Hair follicular keratinocyte (primary cell): ENCODE results near the gene CHRNA9. TPM values are rescaled to one million over a fixed set of nuclear protein-coding genes. Genes with fewer than 3 reads are reported as not detected.

Source experiments
- total RNA-seq: library from RNA; depleted of rRNA; stranded (reverse); fragments of >200 nt; gene quantifications from 2 replicates; pipeline ENCODE4 v1.2.3, GENCODE V29; 2015

The CHRNA9 gene, protein sequence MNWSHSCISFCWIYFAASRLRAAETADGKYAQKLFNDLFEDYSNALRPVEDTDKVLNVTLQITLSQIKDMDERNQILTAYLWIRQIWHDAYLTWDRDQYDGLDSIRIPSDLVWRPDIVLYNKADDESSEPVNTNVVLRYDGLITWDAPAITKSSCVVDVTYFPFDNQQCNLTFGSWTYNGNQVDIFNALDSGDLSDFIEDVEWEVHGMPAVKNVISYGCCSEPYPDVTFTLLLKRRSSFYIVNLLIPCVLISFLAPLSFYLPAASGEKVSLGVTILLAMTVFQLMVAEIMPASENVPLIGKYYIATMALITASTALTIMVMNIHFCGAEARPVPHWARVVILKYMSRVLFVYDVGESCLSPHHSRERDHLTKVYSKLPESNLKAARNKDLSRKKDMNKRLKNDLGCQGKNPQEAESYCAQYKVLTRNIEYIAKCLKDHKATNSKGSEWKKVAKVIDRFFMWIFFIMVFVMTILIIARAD
- 0.62 TPM in 1 of 2 replicates, not detected in the other for total RNA-seq

GRCh38 chr4:40334591-40335524 is at the start of gene CHRNA9:
TSS of gene CHRNA9 (plus strand) at chr4:40335333. CDS start at chr4:40335468, 135 bp downstream.

Other genes starting within 250 kb of the CHRNA9 start
- not detected in 2 replicates for gene RHOH, start 138.3 kb upstream of the CHRNA9 start, total RNA-seq